IPS-15b (cell line): ENCODE results near the gene ANK3.
"Not testable (repeated sequence)": the region's sequence is repeated elsewhere in the genome, so short reads cannot be mapped to it uniquely, and the experiment has no call there.

ENCODE experiments used
- H3K27me3 ChIP-seq: one replicate; pipeline ENCODE4 v1.6.1; 2013; ENCODE audit warnings: low read length; ENCODE audit not compliant: control insufficient read depth, insufficient read depth
- H3K36me3 ChIP-seq: one replicate; pipeline ENCODE4 v1.6.1; 2013; ENCODE audit warnings: low read length; ENCODE audit not compliant: control insufficient read depth, insufficient read depth
- H3K4me1 ChIP-seq: one replicate; pipeline ENCODE4 v1.6.1; 2013; ENCODE audit warnings: mild to moderate bottlenecking, low read length; ENCODE audit not compliant: control insufficient read depth, insufficient read depth
- H3K4me3 ChIP-seq: one replicate; pipeline ENCODE4 v1.5.1; 2013; ENCODE audit warnings: low read depth, low read length
- H3K9ac ChIP-seq: one replicate; pipeline ENCODE4 v1.6.1; 2013; ENCODE audit warnings: low read depth, mild to moderate bottlenecking, low read length
- H3K9me3 ChIP-seq: one replicate; pipeline ENCODE4 v1.6.1; 2013; ENCODE audit warnings: mild to moderate bottlenecking, low read length; ENCODE audit not compliant: control insufficient read depth, insufficient read depth

ANK3 gene

GRCh38 chr10:60050366-60050765, 339.3 kb downstream of the ANK3 start:
- Histone ChIP-seq H3K9me3 (no peaks in the 10 kb centered on the region), H3K27me3 (no peaks in the 10 kb centered on the region), H3K4me3 (no peak overlapping the region), H3K4me1 (peaks cover 3% of the 10 kb centered on the region), H3K9ac (no peak overlapping the region), H3K36me3 (no peaks in the 10 kb centered on the region)

GRCh38 chr10:60048091-60048501, 341.6 kb downstream of the ANK3 start:
- no peak overlapping the region for H3K4me3 ChIP-seq
- no peak overlapping the region for H3K9ac ChIP-seq
- no peaks in the 10 kb centered on the region for H3K9me3 ChIP-seq
- no peaks in the 10 kb centered on the region for H3K36me3 ChIP-seq
- peaks cover 5% of the 10 kb centered on the region for H3K4me1 ChIP-seq
- H3K27me3 ChIP-seq = no peaks in the 10 kb centered on the region

GRCh38 chr10:60045571-60045970, 344.1 kb downstream of the ANK3 start:
- no peak overlapping the region for H3K4me3 ChIP-seq
- no peak overlapping the region for H3K9ac ChIP-seq
- H3K27me3 ChIP-seq = no peaks in the 10 kb centered on the region
- no peaks in the 10 kb centered on the region for H3K9me3 ChIP-seq
- no peaks in the 10 kb centered on the region for H3K36me3 ChIP-seq
- H3K4me1 ChIP-seq = peaks cover 10% of the 10 kb centered on the region

- Histone ChIP-seq H3K9ac (no peak overlapping the region), H3K4me1 (peaks cover 10% of the 10 kb centered on the region), H3K36me3 (no peaks in the 10 kb centered on the region), H3K27me3 (no peaks in the 10 kb centered on the region), H3K4me3 (no peak overlapping the region), H3K9me3 (no peaks in the 10 kb centered on the region)
These were observed 344.7 kb downstream of the ANK3 start for GRCh38 chr10:60044971-60045370.

- H3K27me3 ChIP-seq = no peaks in the 10 kb centered on the region
- no peaks in the 10 kb centered on the region for H3K36me3 ChIP-seq
- no peak overlapping the region for H3K9ac ChIP-seq
- no peak overlapping the region for H3K4me3 ChIP-seq
- H3K9me3 ChIP-seq = no peaks in the 10 kb centered on the region
- peaks cover 10% of the 10 kb centered on the region for H3K4me1 ChIP-seq
These were observed 345.4 kb downstream of the ANK3 start for GRCh38 chr10:60044242-60044641.

- no peaks in the 10 kb centered on the region for H3K9me3 ChIP-seq
- peaks cover 10% of the 10 kb centered on the region for H3K4me1 ChIP-seq
- no peak overlapping the region for H3K9ac ChIP-seq
- no peak overlapping the region for H3K4me3 ChIP-seq
- H3K36me3 ChIP-seq = no peaks in the 10 kb centered on the region
- H3K27me3 ChIP-seq = no peaks in the 10 kb centered on the region
These were observed 346.0 kb downstream of the ANK3 start for GRCh38 chr10:60043561-60044241.

- Histone ChIP-seq H3K9me3 (no peaks in the 10 kb centered on the region), H3K4me3 (no peak overlapping the region), H3K36me3 (no peaks in the 10 kb centered on the region), H3K4me1 (peaks cover 8% of the 10 kb centered on the region), H3K9ac (no peak overlapping the region), H3K27me3 (no peaks in the 10 kb centered on the region)
These were observed 346.8 kb downstream of the ANK3 start for GRCh38 chr10:60042914-60043313.

- Histone ChIP-seq H3K9ac (no peak overlapping the region), H3K36me3 (no peaks in the 10 kb centered on the region), H3K4me3 (no peak overlapping the region), H3K27me3 (no peaks in the 10 kb centered on the region), H3K9me3 (no peaks in the 10 kb centered on the region), H3K4me1 (peaks cover 8% of the 10 kb centered on the region)
These were observed 347.4 kb downstream of the ANK3 start for GRCh38 chr10:60042262-60042661.

GRCh38 chr10:60041489-60042133, 348.1 kb downstream of the ANK3 start:
- Histone ChIP-seq H3K9me3 (no peaks in the 10 kb centered on the region), H3K4me1 (peaks cover 8% of the 10 kb centered on the region), H3K9ac (no peak overlapping the region), H3K4me3 (no peak overlapping the region), H3K27me3 (no peaks in the 10 kb centered on the region), H3K36me3 (no peaks in the 10 kb centered on the region)

GRCh38 chr10:60040014-60040662, 349.5 kb downstream of the ANK3 start:
- Histone ChIP-seq H3K4me3 (no peak overlapping the region), H3K36me3 (no peaks in the 10 kb centered on the region), H3K4me1 (peaks cover 8% of the 10 kb centered on the region), H3K27me3 (no peaks in the 10 kb centered on the region), H3K9me3 (no peaks in the 10 kb centered on the region), H3K9ac (no peak overlapping the region)

GRCh38 chr10:60035984-60036383, 353.7 kb downstream of the ANK3 start:
- Histone ChIP-seq H3K4me3 (no peak overlapping the region), H3K4me1 (no peaks in the 10 kb centered on the region), H3K9me3 (no peaks in the 10 kb centered on the region), H3K9ac (no peak overlapping the region), H3K36me3 (no peaks in the 10 kb centered on the region), H3K27me3 (no peaks in the 10 kb centered on the region)

GRCh38 chr10:60035375-60035774, 354.3 kb downstream of the ANK3 start:
- H3K4me1 ChIP-seq, H3K9me3 ChIP-seq, H3K36me3 ChIP-seq, H3K27me3 ChIP-seq, H3K4me3 ChIP-seq, H3K9ac ChIP-seq: not testable (repeated sequence)
